GM12878 (cell line): ENCODE data around the gene LRP8.
A peak's percentile ranks its signal among the peaks of the same experiment; 100 is the strongest.

Experiments
- CEBPB ChIP-seq, 2 experiments: fragments of 150-350 bp in 1 of 2; IDR thresholded peaks; 2 replicates each; pipeline ENCODE4 v1.6.1; 2012 to 2014; ENCODE audit warnings: low read depth in 2 of 2, low read length in 2 of 2, borderline replicate concordance in 1 of 2, inconsistent platforms in 1 of 2
- GABPA ChIP-seq: IDR thresholded peaks from 2 replicates; pipeline ENCODE4 v1.6.1; 2014; ENCODE audit warnings: antibody characterized with exemption, low read depth, mild to moderate bottlenecking, inconsistent platforms
- HDAC2 ChIP-seq: fragments of 200-600 bp; sonication (generic); IDR thresholded peaks from 2 replicates; pipeline ENCODE4 v1.6.1; 2017
- TARDBP ChIP-seq: IDR thresholded peaks from 2 replicates; pipeline ENCODE4 v1.6.1; 2016; ENCODE audit warnings: borderline replicate concordance
- TF ChIP-seq, protein P1 (sequence below): IDR thresholded peaks from 2 replicates; pipeline ENCODE4 v1.6.1; 2012; ENCODE audit warnings: mild to moderate bottlenecking, low read depth, low read length
- TF ChIP-seq, protein P2 (sequence below), 3 experiments: IDR thresholded peaks in 2 of 3; conservative IDR thresholded peaks in 1 of 3; 2 replicates each; pipeline ENCODE4 v1.5.1; 2011; ENCODE audit warnings: low read depth in 3 of 3, low read length in 3 of 3, mild to moderate bottlenecking in 3 of 3, control low read depth in 2 of 3, moderate library complexity in 2 of 3, inconsistent platforms in 1 of 3, mixed read lengths in 1 of 3; ENCODE audit not compliant: control insufficient read depth in 2 of 3, insufficient read depth in 1 of 3; ENCODE audit errors: extremely low read depth in 1 of 3

GRCh38 chr1:53291574-53291973, 36.3 kb downstream of the LRP8 start:
- TF ChIP-seq, protein P1, sequence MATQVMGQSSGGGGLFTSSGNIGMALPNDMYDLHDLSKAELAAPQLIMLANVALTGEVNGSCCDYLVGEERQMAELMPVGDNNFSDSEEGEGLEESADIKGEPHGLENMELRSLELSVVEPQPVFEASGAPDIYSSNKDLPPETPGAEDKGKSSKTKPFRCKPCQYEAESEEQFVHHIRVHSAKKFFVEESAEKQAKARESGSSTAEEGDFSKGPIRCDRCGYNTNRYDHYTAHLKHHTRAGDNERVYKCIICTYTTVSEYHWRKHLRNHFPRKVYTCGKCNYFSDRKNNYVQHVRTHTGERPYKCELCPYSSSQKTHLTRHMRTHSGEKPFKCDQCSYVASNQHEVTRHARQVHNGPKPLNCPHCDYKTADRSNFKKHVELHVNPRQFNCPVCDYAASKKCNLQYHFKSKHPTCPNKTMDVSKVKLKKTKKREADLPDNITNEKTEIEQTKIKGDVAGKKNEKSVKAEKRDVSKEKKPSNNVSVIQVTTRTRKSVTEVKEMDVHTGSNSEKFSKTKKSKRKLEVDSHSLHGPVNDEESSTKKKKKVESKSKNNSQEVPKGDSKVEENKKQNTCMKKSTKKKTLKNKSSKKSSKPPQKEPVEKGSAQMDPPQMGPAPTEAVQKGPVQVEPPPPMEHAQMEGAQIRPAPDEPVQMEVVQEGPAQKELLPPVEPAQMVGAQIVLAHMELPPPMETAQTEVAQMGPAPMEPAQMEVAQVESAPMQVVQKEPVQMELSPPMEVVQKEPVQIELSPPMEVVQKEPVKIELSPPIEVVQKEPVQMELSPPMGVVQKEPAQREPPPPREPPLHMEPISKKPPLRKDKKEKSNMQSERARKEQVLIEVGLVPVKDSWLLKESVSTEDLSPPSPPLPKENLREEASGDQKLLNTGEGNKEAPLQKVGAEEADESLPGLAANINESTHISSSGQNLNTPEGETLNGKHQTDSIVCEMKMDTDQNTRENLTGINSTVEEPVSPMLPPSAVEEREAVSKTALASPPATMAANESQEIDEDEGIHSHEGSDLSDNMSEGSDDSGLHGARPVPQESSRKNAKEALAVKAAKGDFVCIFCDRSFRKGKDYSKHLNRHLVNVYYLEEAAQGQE: no peak
- no peak for TF ChIP-seq HDAC2
- TF ChIP-seq TARDBP: no peak
- TF ChIP-seq GABPA: no peak
- TF ChIP-seq, protein P2, sequence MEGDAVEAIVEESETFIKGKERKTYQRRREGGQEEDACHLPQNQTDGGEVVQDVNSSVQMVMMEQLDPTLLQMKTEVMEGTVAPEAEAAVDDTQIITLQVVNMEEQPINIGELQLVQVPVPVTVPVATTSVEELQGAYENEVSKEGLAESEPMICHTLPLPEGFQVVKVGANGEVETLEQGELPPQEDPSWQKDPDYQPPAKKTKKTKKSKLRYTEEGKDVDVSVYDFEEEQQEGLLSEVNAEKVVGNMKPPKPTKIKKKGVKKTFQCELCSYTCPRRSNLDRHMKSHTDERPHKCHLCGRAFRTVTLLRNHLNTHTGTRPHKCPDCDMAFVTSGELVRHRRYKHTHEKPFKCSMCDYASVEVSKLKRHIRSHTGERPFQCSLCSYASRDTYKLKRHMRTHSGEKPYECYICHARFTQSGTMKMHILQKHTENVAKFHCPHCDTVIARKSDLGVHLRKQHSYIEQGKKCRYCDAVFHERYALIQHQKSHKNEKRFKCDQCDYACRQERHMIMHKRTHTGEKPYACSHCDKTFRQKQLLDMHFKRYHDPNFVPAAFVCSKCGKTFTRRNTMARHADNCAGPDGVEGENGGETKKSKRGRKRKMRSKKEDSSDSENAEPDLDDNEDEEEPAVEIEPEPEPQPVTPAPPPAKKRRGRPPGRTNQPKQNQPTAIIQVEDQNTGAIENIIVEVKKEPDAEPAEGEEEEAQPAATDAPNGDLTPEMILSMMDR (IDR thresholded peaks at IDR 0.05 in 2 of 3, conservative IDR thresholded peaks at IDR 0.05 in 1 of 3; ENCODE audit: control insufficient read depth in 2 of 3, extremely low read depth in 1 of 3, insufficient read depth in 1 of 3, low read depth in 3 of 3, low read length in 3 of 3): 0 out of 6 replicates have a peak, but pooled peaks of 2 of the 3 experiments have one; percentile 11 to 15
- no peak for TF ChIP-seq CEBPB (IDR thresholded peaks at IDR 0.05; ENCODE audit: borderline replicate concordance in 1 of 2, low read depth in 2 of 2, low read length in 2 of 2)
